HepG2 (cell line): ENCODE data around the gene NTN4. TPM values are rescaled to one million over a fixed set of nuclear protein-coding genes. Genes with fewer than 3 reads are reported as not detected.

Experiments
- AGO2 ChIP-seq: fragments of 200-400 bp; formaldehyde crosslinking; optimal IDR thresholded peaks from 2 replicates; pipeline ENCODE3; 2017; ENCODE audit warnings: mild to moderate bottlenecking, low read depth, low read length, moderate library complexity
- ATF7 ChIP-seq, 2 experiments: fragments of 450-650 bp in 1 of 2; sonication (generic) in 1 of 2; formaldehyde crosslinking in 1 of 2; IDR thresholded peaks; 2 replicates each; pipeline versions ENCODE4 v1.4.0 to v1.6.1; 2016 to 2020; ENCODE audit warnings: antibody characterized with exemption in 1 of 2, mild to moderate bottlenecking in 1 of 2, missing genetic modification reagents in 1 of 2
- BCL6 ChIP-seq: IDR thresholded peaks from 2 replicates; pipeline ENCODE4 v1.6.1; 2016; ENCODE audit warnings: missing genetic modification reagents, missing compliant biosample characterization
- FOSL2 ChIP-seq: sonication (generic); formaldehyde crosslinking; IDR thresholded peaks from 2 replicates; pipeline ENCODE4 v1.4.0; 2020; ENCODE audit warnings: missing genetic modification reagents
- FOXC1 ChIP-seq: sonication (generic); formaldehyde crosslinking; IDR thresholded peaks from 2 replicates; pipeline ENCODE4 v1.8.0; 2022; ENCODE audit warnings: mild to moderate bottlenecking, missing genetic modification reagents, borderline replicate concordance
- HDAC1 ChIP-seq: sonication (generic); formaldehyde crosslinking; IDR thresholded peaks from 2 replicates; pipeline ENCODE4 v1.5.1; 2020; ENCODE audit warnings: mild to moderate bottlenecking, missing genetic modification reagents
- HES4 ChIP-seq: sonication (generic); formaldehyde crosslinking; IDR thresholded peaks from 2 replicates; pipeline ENCODE4 v1.9.0; 2021; ENCODE audit warnings: mild to moderate bottlenecking, missing genetic modification reagents, borderline replicate concordance
- HNF4A ChIP-seq: sonication (generic); formaldehyde crosslinking; IDR thresholded peaks from 2 replicates; pipeline ENCODE4 v1.4.0; 2020; ENCODE audit warnings: missing genetic modification reagents
- HNRNPLL ChIP-seq: fragments of 200-400 bp; formaldehyde crosslinking; IDR thresholded peaks from 2 replicates; pipeline ENCODE4 v1.6.1; 2017; ENCODE audit warnings: mild to moderate bottlenecking, low read depth, low read length; ENCODE audit not compliant: poor library complexity, severe bottlenecking
- KAT7 ChIP-seq: IDR thresholded peaks from 2 replicates; pipeline ENCODE4 v1.6.1; 2018; ENCODE audit warnings: borderline replicate concordance, missing compliant biosample characterization
- KDM5B ChIP-seq: sonication (generic); formaldehyde crosslinking; IDR thresholded peaks from 2 replicates; pipeline ENCODE4 v1.4.0; 2020; ENCODE audit warnings: missing genetic modification reagents, mild to moderate bottlenecking, borderline replicate concordance
- MAFF ChIP-seq: IDR thresholded peaks from 2 replicates; pipeline ENCODE4 v1.6.1; 2011; ENCODE audit warnings: low read depth, low read length, improper control_type of control experiment
- NBN ChIP-seq: fragments of 450-650 bp; conservative IDR thresholded peaks from 2 replicates; pipeline ENCODE4 v1.6.1; 2017
- NCOA1 ChIP-seq: sonication (generic); formaldehyde crosslinking; IDR thresholded peaks from 2 replicates; pipeline ENCODE4 v1.9.0; 2021; ENCODE audit warnings: missing genetic modification reagents
- NR2C2 ChIP-seq: sonication (generic); formaldehyde crosslinking; IDR thresholded peaks from 2 replicates; pipeline ENCODE4 v1.4.0; 2020; ENCODE audit warnings: missing genetic modification reagents, mild to moderate bottlenecking, moderate library complexity, borderline replicate concordance
- REPIN1 ChIP-seq: sonication (generic); formaldehyde crosslinking; IDR thresholded peaks from 2 replicates; pipeline ENCODE4 v1.8.0; 2022; ENCODE audit warnings: missing genetic modification reagents, low read depth, mild to moderate bottlenecking, borderline replicate concordance
- ZFX ChIP-seq: sonication (generic); formaldehyde crosslinking; IDR thresholded peaks from 2 replicates; pipeline ENCODE4 v1.4.0; 2020; ENCODE audit warnings: mild to moderate bottlenecking, low read depth, missing genetic modification reagents, moderate library complexity
- ZNF234 ChIP-seq: sonication (generic); formaldehyde crosslinking; conservative IDR thresholded peaks from 2 replicates; pipeline ENCODE4 v1.5.1; 2020; ENCODE audit warnings: mild to moderate bottlenecking, missing genetic modification reagents
- ZNF274 ChIP-seq: sonication (generic); formaldehyde crosslinking; IDR thresholded peaks from 2 replicates; pipeline ENCODE4 v1.5.1; 2020; ENCODE audit warnings: mild to moderate bottlenecking, missing genetic modification reagents
- ZNF333 ChIP-seq: sonication (generic); formaldehyde crosslinking; IDR thresholded peaks from 2 replicates; pipeline ENCODE4 v1.4.0; 2020; ENCODE audit warnings: mild to moderate bottlenecking, missing genetic modification reagents, borderline replicate concordance
- ZNF746 ChIP-seq: sonication (generic); formaldehyde crosslinking; IDR thresholded peaks from 2 replicates; pipeline ENCODE4 v1.8.0; 2022; ENCODE audit warnings: mild to moderate bottlenecking, missing genetic modification reagents
- ZSCAN30 ChIP-seq: sonication (generic); formaldehyde crosslinking; IDR thresholded peaks from 2 replicates; pipeline ENCODE4 v1.5.0; 2020; ENCODE audit warnings: mild to moderate bottlenecking, missing genetic modification reagents
- ZSCAN9 ChIP-seq: IDR thresholded peaks from 2 replicates; pipeline ENCODE4 v1.6.1; 2016; ENCODE audit warnings: borderline replicate concordance
- polyA plus RNA-seq, 8 experiments: library from polyadenylated mRNA; depleted of rRNA in 3 of 8; stranded (reverse) in 7 of 8; unstranded in 1 of 8; fragments of >200 nt; fragmentation: Illumina TruSeq in 4 of 8; extraction: Trizol in 4 of 8; gene quantifications; 2 replicates each; pipeline versions ENCODE4 v1.2.1 to v1.2.3, GENCODE V29; 2011 to 2016; ENCODE audit warnings: low read depth in 4 of 8, missing spikeins in 1 of 8, mixed read lengths in 1 of 8; ENCODE audit not compliant: insufficient read depth in 1 of 8
- total RNA-seq, 5 experiments: library from RNA; depleted of rRNA; stranded (reverse); fragments of >200 nt; fragmentation: Illumina TruSeq; extraction: Trizol; gene quantifications; 2 replicates each; pipeline ENCODE4 v1.2.3, GENCODE V29; 2016; ENCODE audit warnings: low read depth in 1 of 5
- TF ChIP-seq, protein P1 (sequence below): sonication (generic); formaldehyde crosslinking; IDR thresholded peaks from 2 replicates; pipeline ENCODE4 v1.4.0; 2020; ENCODE audit warnings: mild to moderate bottlenecking, missing genetic modification reagents
- TF ChIP-seq, protein P2 (sequence below): sonication (generic); formaldehyde crosslinking; IDR thresholded peaks from 2 replicates; pipeline ENCODE4 v1.4.0; 2020; ENCODE audit warnings: missing genetic modification reagents

Gene NTN4
- total and polyA plus RNA-seq, 2 of the 13 experiments (the other 11 are each of a cell fraction or from before 2014, with no cell fraction given) = 7.8 to 11.5 TPM

DNA sequence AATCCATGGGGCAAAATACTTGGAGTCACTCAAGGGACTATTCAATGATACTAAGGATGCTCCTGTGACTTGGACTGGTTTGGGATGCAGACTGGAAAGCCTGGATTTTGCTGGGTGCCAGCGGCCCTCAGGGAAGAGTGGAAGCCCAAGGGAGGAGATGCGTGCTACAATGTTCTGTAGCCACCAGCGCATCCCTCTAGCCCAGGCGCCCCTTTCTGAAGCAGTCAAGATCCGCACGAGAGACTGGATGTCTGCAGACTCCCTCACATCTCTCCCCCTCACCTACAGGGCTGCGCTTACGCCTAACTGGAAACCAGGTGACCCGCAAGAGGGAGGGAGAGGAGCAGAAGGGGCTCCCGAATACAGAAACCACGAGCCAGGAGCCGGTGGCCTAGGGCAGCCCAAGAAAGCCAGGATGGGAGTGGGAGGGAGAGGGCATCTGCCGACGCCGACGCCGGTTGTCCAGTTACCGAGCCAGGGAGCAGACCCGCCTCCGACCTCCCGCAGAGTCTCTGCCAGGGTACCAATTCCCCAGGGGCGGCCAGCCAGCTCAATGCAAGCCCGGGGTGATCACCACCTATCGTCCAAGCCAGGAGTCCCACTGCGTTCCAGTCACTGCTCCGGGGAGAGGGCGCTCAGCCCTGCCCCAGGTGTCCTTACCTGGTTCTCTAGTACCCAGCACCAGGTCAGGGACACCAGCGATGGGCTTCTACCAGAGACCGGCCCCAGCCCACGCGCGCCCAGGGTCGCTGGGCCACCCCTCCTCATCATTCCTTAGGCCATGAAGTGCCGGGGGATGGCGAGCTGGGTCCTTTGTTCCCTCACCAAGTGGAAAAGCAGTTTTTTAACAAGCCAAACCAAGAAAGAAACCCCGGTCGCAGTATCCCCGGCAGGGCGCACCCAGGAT lies 1.2 kb downstream of the NTN4 start (continued):
- TF ChIP-seq ZNF274 (CRISPR knock-in tag) (no peak), HDAC1 (CRISPR knock-in tag) (peak; percentile 13), AGO2 (peak; percentile 79), ZSCAN30 (CRISPR knock-in tag) (no peak), ZFX (0 out of 2 replicates have a peak, but pooled peaks have one; percentile 40), NCOA1 (CRISPR knock-in tag) (0 out of 2 replicates have a peak, but pooled peaks have one; percentile 17), HNF4A (CRISPR knock-in tag) (no peak), ZNF234 (CRISPR knock-in tag) (no peak), FOXC1 (CRISPR knock-in tag) (peak; percentile 60; the same call in 1 of the 2 replicates), KAT7 (CRISPR knock-in tag) (0 out of 2 replicates have a peak, but pooled peaks have one; percentile 60), ZNF746 (0 out of 2 replicates have a peak, but pooled peaks have one; percentile 61), ZSCAN9 (no peak), REPIN1 (CRISPR knock-in tag) (no peak), KDM5B (CRISPR knock-in tag) (peak; percentile 36; the same call in 1 of the 2 replicates), HES4 (CRISPR knock-in tag) (no peak), MAFF (no peak), BCL6 (CRISPR knock-in tag) (no peak), HNRNPLL (peak; percentile 39), NBN (no peak), NR2C2 (no peak), ZNF333 (CRISPR knock-in tag) (0 out of 2 replicates have a peak, but pooled peaks have one; percentile 54), FOSL2 (CRISPR knock-in tag) (peak; percentile 30; the same call in 1 of the 2 replicates), ATF7 (IDR thresholded peaks at IDR 0.05) (no peak), ATF7 (CRISPR knock-in tag; IDR thresholded peaks at IDR 0.05) (no peak)
- TF ChIP-seq, protein P1, sequence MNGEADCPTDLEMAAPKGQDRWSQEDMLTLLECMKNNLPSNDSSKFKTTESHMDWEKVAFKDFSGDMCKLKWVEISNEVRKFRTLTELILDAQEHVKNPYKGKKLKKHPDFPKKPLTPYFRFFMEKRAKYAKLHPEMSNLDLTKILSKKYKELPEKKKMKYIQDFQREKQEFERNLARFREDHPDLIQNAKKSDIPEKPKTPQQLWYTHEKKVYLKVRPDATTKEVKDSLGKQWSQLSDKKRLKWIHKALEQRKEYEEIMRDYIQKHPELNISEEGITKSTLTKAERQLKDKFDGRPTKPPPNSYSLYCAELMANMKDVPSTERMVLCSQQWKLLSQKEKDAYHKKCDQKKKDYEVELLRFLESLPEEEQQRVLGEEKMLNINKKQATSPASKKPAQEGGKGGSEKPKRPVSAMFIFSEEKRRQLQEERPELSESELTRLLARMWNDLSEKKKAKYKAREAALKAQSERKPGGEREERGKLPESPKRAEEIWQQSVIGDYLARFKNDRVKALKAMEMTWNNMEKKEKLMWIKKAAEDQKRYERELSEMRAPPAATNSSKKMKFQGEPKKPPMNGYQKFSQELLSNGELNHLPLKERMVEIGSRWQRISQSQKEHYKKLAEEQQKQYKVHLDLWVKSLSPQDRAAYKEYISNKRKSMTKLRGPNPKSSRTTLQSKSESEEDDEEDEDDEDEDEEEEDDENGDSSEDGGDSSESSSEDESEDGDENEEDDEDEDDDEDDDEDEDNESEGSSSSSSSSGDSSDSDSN = peak; percentile 63
- TF ChIP-seq, protein P2, sequence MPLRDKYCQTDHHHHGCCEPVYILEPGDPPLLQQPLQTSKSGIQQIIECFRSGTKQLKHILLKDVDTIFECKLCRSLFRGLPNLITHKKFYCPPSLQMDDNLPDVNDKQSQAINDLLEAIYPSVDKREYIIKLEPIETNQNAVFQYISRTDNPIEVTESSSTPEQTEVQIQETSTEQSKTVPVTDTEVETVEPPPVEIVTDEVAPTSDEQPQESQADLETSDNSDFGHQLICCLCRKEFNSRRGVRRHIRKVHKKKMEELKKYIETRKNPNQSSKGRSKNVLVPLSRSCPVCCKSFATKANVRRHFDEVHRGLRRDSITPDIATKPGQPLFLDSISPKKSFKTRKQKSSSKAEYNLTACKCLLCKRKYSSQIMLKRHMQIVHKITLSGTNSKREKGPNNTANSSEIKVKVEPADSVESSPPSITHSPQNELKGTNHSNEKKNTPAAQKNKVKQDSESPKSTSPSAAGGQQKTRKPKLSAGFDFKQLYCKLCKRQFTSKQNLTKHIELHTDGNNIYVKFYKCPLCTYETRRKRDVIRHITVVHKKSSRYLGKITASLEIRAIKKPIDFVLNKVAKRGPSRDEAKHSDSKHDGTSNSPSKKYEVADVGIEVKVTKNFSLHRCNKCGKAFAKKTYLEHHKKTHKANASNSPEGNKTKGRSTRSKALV (CRISPR knock-in tag) = peak; percentile 92
